HG02642 (cell line): ENCODE data around the gene EMILIN2.
A peak's percentile ranks its signal among the peaks of the same experiment; 100 is the strongest.
"Not testable (repeated sequence)": the region's sequence is repeated elsewhere in the genome, so short reads cannot be mapped to it uniquely, and the experiment has no call there.

Source experiments
- ATAC-seq: cut with Tn5 transposase; IDR thresholded peaks from one replicate; pipeline ENCODE4 v1.9.1; 2021; ENCODE audit warnings: mild to moderate bottlenecking; ENCODE audit not compliant: unreplicated experiment, poor library complexity

EMILIN2 gene

DNA sequence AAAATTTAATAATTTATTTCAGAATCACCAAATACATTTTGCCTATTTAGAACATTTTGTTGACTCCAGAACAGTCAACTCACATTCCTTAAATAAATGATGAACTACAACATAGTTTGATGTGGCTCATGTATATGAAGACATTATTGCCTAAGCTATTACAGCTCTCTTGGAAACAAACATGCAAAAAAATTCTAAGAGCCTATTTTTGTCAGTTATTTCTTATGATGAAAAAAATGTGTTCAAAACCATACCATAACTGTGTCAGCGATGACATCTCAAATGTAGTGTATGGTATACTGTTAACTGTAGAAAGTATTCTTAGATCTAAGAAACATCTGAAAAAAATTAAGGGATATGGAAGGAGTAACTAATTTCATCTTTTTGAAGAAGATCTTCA lies 6.3 kb upstream of the EMILIN2 start:
- no peak for ATAC-seq

DNA sequence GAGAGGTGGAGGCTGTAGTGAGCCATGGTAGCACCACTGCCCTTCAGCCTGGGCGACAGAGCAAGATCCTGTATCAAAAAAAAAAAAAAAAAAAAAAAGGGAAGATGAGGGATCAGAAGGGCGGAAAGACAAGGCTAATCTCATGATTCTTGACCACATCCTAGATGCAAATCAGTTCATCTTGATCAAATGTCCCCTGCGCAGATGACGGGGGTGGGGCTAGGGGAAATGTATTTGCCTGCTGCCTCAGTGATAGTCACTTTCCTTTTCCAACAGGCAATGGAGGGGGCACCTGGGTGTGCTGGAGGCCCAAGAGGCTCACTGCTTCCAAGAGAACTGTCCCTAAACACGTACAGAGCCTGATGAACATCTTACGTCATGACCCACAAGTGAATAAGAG lies 3.7 kb upstream of the EMILIN2 start:
- no peak for ATAC-seq

GRCh38 chr18:2845172-2845571 lies 1.6 kb upstream of the EMILIN2 start:
- no peak for ATAC-seq

GRCh38 chr18:2847317-2848246 lies 776 bp downstream of the EMILIN2 start:
- peak; percentile 48 for ATAC-seq

DNA sequence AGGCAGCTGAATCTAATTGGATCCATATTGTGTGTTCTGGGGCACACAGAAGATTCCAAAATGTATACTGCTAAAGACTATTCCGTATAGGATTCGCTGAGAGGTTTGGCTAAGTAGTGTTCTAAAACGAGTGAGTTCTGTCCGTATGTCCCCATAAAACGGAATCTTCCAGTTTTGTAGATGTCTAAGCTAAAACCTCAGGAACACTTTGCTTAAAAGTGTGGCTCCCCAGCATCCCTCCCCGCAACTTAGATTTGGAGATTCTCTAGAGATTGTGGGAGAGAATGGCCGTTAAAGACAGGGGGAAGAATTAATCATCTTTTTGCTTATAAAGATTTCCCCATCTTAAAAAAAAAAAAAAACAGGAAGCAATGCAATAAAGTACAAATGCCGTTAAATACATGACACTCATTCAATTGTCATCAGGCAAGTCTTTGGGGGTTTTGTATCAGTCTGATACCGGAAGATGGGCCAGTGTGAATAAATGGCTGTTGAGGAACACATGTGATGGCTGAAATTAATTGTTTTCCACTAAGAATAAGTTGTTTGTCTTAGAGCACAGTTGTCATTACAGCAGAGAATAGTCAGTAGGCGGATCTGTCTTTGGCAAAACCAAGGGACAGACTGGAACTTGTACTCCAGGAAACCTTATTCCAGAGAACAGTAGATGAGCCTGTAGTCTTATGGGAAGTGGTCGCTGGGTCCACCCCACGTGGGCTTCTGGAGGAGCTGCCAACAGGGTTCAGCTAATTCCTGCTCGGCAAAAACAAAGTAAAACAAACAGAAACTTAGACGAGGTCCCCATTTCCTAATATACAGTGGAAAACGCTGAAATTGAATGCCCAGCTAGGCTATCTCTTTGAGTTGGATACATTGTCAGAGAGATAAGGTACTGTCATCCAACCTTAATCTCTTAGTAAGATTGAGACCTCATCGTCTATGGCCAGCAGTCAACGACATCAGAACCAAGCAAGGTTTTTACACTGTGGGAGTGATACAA lies 1.7 kb downstream of the EMILIN2 start:
- no peak for ATAC-seq

DNA sequence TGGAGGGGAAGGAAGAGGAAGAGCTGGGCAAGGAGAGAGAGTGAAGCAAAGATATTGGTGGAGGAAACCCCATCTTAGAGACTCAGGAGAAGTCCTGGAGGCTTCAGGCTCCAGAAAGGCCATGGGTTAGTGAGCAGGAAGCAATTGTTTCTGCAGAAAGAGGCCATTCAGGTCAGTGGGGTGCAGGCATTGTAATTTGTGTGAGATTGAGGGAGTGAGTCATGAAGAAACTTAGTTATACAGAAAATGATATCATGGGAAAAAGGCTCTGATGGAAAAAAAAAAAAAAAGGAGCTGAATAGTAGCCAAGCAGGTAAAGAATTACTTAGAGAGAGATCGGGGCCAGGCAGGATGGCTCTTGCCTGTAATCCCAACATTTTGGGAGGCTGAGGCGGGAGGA lies 4.0 kb downstream of the EMILIN2 start:
- no peak for ATAC-seq

DNA sequence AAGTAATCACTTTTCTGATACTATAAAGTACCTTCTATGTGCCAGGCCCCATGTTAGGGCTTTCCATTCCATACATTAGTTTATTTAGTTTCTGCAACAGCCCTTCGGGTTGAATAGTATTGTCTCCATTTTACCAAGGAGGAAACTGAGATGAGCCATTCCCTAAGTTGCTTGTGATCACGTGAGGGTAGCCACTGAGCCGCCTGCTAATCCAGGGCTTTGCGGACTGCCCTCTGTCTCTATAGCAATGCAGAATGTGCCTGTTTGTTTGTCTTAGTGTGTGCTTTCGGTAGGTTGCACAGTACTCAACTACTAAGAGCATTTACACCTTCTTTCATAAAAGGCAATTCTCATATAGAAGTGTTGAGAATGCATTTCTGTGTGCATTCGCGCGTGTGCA lies 5.0 kb downstream of the EMILIN2 start:
- no peak for ATAC-seq

GRCh38 chr18:2852460-2852859 lies 5.7 kb downstream of the EMILIN2 start:
- not testable (repeated sequence) for ATAC-seq

- ATAC-seq, result no peak
Measured at GRCh38 chr18:2853173-2853925, 6.5 kb downstream of the EMILIN2 start.

- no peak for ATAC-seq
Measured at GRCh38 chr18:2853926-2854664, 7.3 kb downstream of the EMILIN2 start.

- ATAC-seq, result no peak
Measured at GRCh38 chr18:2854875-2855274, 8.1 kb downstream of the EMILIN2 start.

DNA sequence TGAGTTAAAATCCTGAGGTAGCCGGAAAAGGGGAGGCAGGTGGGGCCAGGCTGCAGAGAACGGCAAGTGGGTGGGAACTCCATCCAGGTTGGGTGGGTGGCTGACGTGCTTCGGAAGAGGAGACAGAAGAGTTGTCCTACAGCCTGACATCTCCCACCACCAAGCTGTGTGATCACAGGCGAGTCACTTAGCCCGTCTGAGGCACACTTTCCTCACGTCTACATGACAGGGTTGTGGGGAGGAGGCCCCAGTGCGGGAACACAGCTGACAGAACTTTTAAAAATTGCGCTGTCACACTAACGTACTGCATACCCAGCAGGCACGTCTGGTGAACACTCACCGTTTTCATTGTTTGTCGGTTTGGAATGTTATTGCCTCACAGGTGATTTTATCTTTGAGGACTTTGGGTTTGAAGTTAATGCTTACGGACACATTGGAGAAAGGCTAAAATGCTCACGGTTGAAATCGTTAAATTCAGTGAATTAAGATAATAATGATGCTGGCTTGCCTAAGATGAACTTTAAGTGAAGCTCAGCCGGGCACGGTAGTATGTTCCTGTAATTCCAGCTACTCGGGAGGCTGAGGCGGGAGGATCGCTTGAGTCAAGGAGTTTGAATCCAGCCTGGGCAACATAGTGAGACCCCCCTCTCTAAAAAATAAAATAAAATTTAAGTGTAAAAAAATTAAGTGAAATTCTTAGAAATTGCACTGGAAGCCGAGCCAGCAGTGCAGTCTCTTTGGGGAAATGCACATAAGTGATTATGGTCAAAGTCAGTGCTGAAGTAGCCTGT lies 8.9 kb downstream of the EMILIN2 start:
- no peak for ATAC-seq

GRCh38 chr18:2856547-2857170 lies 9.9 kb downstream of the EMILIN2 start:
- no peak for ATAC-seq

DNA sequence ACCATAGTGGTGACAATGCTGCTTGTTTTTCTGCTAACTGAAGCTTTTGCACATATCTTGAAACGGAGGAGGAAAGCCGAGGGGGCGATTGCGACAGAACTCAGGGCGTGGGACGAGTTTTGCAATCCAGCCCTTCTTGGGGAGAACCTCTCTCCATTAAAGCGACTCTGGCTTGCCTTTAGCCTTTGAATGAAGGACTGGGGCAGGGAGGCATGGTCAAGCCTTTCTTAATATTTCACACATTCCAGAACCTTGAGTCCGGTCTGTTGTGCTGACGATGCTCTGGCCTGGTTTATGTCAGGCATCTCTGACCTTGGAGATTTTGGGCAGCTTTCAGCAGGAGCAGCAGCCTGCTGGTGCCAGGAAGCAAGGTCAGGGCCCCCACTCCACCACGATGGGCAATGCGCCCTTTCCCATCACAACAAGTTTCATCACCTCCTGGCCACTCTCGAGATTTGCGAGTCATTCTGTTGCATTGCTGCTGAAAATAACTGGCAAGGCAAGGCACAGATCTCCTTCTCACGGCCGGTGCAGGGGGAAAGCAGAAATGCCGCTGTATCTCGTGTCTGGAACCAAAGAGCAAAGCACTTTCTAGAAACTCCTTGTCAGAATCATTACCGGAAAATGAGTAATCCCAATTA lies 10.8 kb downstream of the EMILIN2 start:
- no peak for ATAC-seq

DNA sequence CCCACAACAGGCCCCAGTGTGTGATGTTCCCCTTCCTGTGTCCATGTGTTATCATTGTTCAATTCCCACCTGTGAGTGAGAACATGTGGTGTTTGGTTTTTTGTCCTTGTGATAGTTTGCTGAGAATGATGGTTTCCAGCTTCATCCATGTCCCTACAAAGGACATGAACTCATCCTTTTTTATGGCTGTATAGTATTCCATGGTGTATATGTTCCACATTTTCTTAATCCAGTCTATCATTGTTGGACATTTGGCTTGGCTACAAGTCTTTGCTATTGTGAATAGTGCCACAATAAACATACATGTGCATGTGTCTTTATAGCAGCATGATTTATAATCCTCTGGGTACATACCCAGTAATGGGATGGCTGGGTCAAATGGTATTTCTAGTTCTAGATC lies 13.6 kb downstream of the EMILIN2 start:
- ATAC-seq, result not testable (repeated sequence)

- not testable (repeated sequence) for ATAC-seq
Measured at GRCh38 chr18:2863997-2864396, 17.2 kb downstream of the EMILIN2 start.

GRCh38 chr18:2866465-2866864 lies 19.7 kb downstream of the EMILIN2 start:
- ATAC-seq, result not testable (repeated sequence)

DNA sequence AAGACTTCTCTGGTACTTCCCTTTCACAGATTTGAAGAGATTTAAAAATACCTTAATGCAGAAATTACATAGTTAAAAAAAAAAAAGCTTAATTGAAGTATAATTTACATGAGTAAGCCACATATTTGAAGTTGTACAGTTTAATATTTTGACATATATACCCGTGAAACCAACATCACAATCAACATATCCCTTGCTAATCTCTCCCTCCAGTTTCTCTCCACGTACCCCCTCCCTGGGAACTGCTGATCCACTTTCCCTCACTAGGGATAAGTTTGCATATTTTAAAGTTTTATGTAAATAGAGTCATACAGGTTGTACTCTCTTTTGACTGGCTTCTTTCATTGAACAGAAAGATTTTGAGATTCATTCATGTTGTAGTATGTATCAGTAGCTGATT lies 22.4 kb downstream of the EMILIN2 start:
- ATAC-seq, result no peak
